ENCODE measurements around the gene PRDX1. TPM values are rescaled to one million over a fixed set of nuclear protein-coding genes. Genes with fewer than 3 reads are reported as not detected.

Gene PRDX1
- total RNA-seq, 1 donor from 2014 or later, result 150 TPM

Other genes with a start within 250 kb of the PRDX1 start
- 0.21 TPM for gene HPDL, start 195.0 kb downstream of the PRDX1 start, total RNA-seq
- 11.0 TPM for gene TOE1, start 181.7 kb downstream of the PRDX1 start, total RNA-seq
- 15.9 TPM for gene MUTYH, start 181.4 kb downstream of the PRDX1 start, total RNA-seq
- gene TESK2, start 30.7 kb downstream of the PRDX1 start, total RNA-seq, result 5.5 TPM
- 1.8 TPM for gene CCDC163, start 21.8 kb downstream of the PRDX1 start, total RNA-seq
- gene MMACHC, start 21.6 kb downstream of the PRDX1 start, total RNA-seq, result 1.9 TPM
- 88.8 TPM for gene AKR1A1, start 28.9 kb upstream of the PRDX1 start, total RNA-seq
- 66.4 TPM for gene NASP, start 62.2 kb upstream of the PRDX1 start, total RNA-seq
- gene CCDC17, start 102.2 kb upstream of the PRDX1 start, total RNA-seq, result not detected
- 148 TPM for gene GPBP1L1, start 164.6 kb upstream of the PRDX1 start, total RNA-seq
- gene TMEM69, start 166.3 kb upstream of the PRDX1 start, total RNA-seq, result 9.0 TPM
- 16.6 TPM for gene IPP, start 228.8 kb upstream of the PRDX1 start, total RNA-seq

All from tongue (tissue), 1 donor.